SK-N-SH treated with all-trans-retinoic acid at 6 μM for 48 hours (cell line): ENCODE data around the gene SH3RF1.

Experiments
- ATAC-seq: fragments of 200-7000 bp; cut with Tn5 transposase; 3 replicates; pipeline ENCODE4 v1.9.1; 2020; ENCODE audit warnings: mild to moderate bottlenecking, moderate library complexity
- BACH2 ChIP-seq: fragments of 250-450 bp; sonication (Bioruptor Pico); IDR thresholded peaks from 2 replicates; pipeline ENCODE4 v1.9.0; 2021; ENCODE audit warnings: mild to moderate bottlenecking, borderline replicate concordance
- CSDC2 ChIP-seq: fragments of 250-450 bp; sonication (Bioruptor Pico); IDR thresholded peaks from 2 replicates; pipeline ENCODE4 v1.5.0; 2020; ENCODE audit warnings: mild to moderate bottlenecking, moderate library complexity
- GLIS3 ChIP-seq: fragments of 250-450 bp; sonication (Bioruptor Pico); IDR thresholded peaks from 2 replicates; pipeline ENCODE4 v1.5.0; 2020; ENCODE audit warnings: mild to moderate bottlenecking, moderate library complexity
- ISL1 ChIP-seq: fragments of 250-450 bp; sonication (Bioruptor Pico); IDR thresholded peaks from 2 replicates; pipeline ENCODE4 v2.1.2; 2022; ENCODE audit warnings: mild to moderate bottlenecking, moderate library complexity
- OSR1 ChIP-seq: fragments of 250-450 bp; sonication (Bioruptor Pico); IDR thresholded peaks from 2 replicates; pipeline ENCODE4 v1.8.0; 2022; ENCODE audit warnings: moderate library complexity, mild to moderate bottlenecking, inconsistent platforms
- PPARA ChIP-seq: fragments of 250-450 bp; sonication (Bioruptor Pico); IDR thresholded peaks from 2 replicates; pipeline ENCODE4 v1.5.0; 2020; ENCODE audit warnings: mild to moderate bottlenecking, borderline replicate concordance
- RARB ChIP-seq: fragments of 250-450 bp; sonication (Bioruptor Pico); IDR thresholded peaks from 2 replicates; pipeline ENCODE4 v1.8.0; 2021; ENCODE audit warnings: mild to moderate bottlenecking, moderate library complexity
- SNAI2 ChIP-seq: fragments of 250-450 bp; sonication (Bioruptor Pico); IDR thresholded peaks from 2 replicates; pipeline ENCODE4 v1.5.0; 2020; ENCODE audit warnings: mild to moderate bottlenecking, moderate library complexity
- TCF4 ChIP-seq: fragments of 250-450 bp; sonication (Bioruptor Pico); IDR thresholded peaks from 2 replicates; pipeline ENCODE4 v1.8.0; 2021; ENCODE audit warnings: mild to moderate bottlenecking, moderate library complexity, borderline replicate concordance
- TOX ChIP-seq: fragments of 250-450 bp; sonication (Bioruptor Pico); IDR thresholded peaks from 2 replicates; pipeline ENCODE4 v1.8.0; 2021; ENCODE audit warnings: mild to moderate bottlenecking, moderate library complexity, borderline replicate concordance
- ZC3H10 ChIP-seq: fragments of 250-450 bp; sonication (Bioruptor Pico); IDR thresholded peaks from 2 replicates; pipeline ENCODE4 v1.5.1; 2021; ENCODE audit warnings: mild to moderate bottlenecking, moderate library complexity
- ZFP3 ChIP-seq: fragments of 250-450 bp; sonication (Bioruptor Pico); IDR thresholded peaks from 2 replicates; pipeline ENCODE4 v1.5.0; 2020; ENCODE audit warnings: mild to moderate bottlenecking, moderate library complexity
- ZFP30 ChIP-seq: fragments of 450-650 bp; formaldehyde crosslinking; IDR thresholded peaks from 2 replicates; pipeline ENCODE4 v1.5.0; 2022; ENCODE audit warnings: mild to moderate bottlenecking, moderate library complexity
- ZNF565 ChIP-seq: fragments of 450-650 bp; formaldehyde crosslinking; conservative IDR thresholded peaks from 2 replicates; pipeline ENCODE4 v1.5.0; 2020; ENCODE audit warnings: low read depth, mild to moderate bottlenecking, moderate library complexity
- ZNF70 ChIP-seq: fragments of 450-650 bp; formaldehyde crosslinking; IDR thresholded peaks from 2 replicates; pipeline ENCODE4 v1.5.0; 2020; ENCODE audit warnings: mild to moderate bottlenecking, moderate library complexity
- ZNF8 ChIP-seq: fragments of 450-650 bp; formaldehyde crosslinking; IDR thresholded peaks from 2 replicates; pipeline ENCODE4 v1.5.0; 2020; ENCODE audit warnings: mild to moderate bottlenecking, moderate library complexity
- TF ChIP-seq, protein P1 (sequence below): fragments of 250-450 bp; sonication (Bioruptor Pico); IDR thresholded peaks from 2 replicates; pipeline ENCODE4 v1.5.1; 2021; ENCODE audit warnings: mild to moderate bottlenecking, moderate library complexity
- TF ChIP-seq, protein P2 (sequence below): fragments of 250-450 bp; sonication (Bioruptor Pico); IDR thresholded peaks from 2 replicates; pipeline ENCODE4 v1.5.1; 2020; ENCODE audit warnings: low read depth, mild to moderate bottlenecking, moderate library complexity
- TF ChIP-seq, protein P3 (sequence below): fragments of 250-450 bp; sonication (Bioruptor Pico); IDR thresholded peaks from 2 replicates; pipeline ENCODE4 v1.8.0; 2021; ENCODE audit warnings: low read depth, mild to moderate bottlenecking, moderate library complexity, borderline replicate concordance
- TF ChIP-seq, protein P4 (sequence below): fragments of 250-450 bp; sonication (Bioruptor Pico); IDR thresholded peaks from 2 replicates; pipeline ENCODE4 v1.5.0; 2020; ENCODE audit warnings: mild to moderate bottlenecking, moderate library complexity
- TF ChIP-seq, protein P5 (sequence below): fragments of 250-450 bp; sonication (Bioruptor Pico); IDR thresholded peaks from 2 replicates; pipeline ENCODE4 v1.8.0; 2020; ENCODE audit warnings: mild to moderate bottlenecking, moderate library complexity, borderline replicate concordance

SH3RF1 gene

DNA sequence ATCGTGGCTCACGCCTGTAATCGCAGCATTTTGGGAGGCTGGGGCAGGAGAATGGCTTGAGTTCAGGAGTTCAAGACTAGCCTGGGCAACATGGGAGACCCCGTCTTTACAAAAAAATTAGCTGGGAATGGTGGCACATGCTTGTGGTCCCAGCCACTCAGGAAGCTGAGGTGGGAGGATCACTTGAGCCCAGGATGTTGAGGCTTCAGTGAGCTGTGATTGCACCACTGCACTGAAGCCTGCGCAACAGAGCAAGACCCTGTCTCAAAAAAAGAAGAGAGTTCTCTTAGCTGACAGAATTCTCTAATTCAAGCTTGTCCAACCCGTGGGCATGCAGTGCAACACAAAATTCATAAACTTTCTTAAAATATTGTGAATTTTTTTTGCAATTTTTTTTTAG, 165.1 kb downstream of the SH3RF1 start (continued):
- TF ChIP-seq, protein P1, sequence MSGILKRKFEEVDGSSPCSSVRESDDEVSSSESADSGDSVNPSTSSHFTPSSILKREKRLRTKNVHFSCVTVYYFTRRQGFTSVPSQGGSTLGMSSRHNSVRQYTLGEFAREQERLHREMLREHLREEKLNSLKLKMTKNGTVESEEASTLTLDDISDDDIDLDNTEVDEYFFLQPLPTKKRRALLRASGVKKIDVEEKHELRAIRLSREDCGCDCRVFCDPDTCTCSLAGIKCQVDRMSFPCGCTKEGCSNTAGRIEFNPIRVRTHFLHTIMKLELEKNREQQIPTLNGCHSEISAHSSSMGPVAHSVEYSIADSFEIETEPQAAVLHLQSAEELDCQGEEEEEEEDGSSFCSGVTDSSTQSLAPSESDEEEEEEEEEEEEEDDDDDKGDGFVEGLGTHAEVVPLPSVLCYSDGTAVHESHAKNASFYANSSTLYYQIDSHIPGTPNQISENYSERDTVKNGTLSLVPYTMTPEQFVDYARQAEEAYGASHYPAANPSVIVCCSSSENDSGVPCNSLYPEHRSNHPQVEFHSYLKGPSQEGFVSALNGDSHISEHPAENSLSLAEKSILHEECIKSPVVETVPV (CRISPR knock-in tag) = no peak
- TF ChIP-seq PPARA (CRISPR knock-in tag) (no peak), BACH2 (CRISPR knock-in tag) (no peak), ZNF8 (CRISPR knock-in tag) (no peak), TCF4 (CRISPR knock-in tag) (no peak), OSR1 (CRISPR knock-in tag) (no peak), TOX (no peak), ZFP30 (CRISPR knock-in tag) (no peak), GLIS3 (CRISPR knock-in tag) (no peak), CSDC2 (CRISPR knock-in tag) (no peak)
- TF ChIP-seq, protein P2, sequence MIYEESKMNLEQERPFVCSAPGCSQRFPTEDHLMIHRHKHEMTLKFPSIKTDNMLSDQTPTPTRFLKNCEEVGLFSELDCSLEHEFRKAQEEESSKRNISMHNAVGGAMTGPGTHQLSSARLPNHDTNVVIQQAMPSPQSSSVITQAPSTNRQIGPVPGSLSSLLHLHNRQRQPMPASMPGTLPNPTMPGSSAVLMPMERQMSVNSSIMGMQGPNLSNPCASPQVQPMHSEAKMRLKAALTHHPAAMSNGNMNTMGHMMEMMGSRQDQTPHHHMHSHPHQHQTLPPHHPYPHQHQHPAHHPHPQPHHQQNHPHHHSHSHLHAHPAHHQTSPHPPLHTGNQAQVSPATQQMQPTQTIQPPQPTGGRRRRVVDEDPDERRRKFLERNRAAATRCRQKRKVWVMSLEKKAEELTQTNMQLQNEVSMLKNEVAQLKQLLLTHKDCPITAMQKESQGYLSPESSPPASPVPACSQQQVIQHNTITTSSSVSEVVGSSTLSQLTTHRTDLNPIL (CRISPR knock-in tag) = no peak

DNA sequence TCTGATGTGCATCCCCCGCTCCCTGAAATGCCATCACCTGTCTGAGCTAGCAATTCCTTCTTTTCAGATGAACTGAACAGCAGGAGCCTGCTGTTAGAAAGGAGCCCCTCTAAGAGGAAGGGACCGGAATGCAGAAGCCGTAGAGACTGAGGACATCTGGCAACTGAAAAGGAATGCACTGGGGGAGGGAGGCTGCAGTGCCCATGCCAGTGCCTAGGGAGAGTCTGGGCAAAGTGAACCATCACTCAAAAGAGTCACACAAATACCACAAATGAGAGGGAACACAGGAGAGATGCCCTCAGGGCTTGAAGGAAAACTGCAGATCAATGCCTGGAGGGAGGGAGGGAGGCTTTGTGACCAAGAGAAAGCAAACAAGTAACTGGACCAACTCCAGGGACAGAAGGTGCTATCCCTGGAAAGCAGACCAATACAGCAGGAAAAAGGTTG, 166.8 kb downstream of the SH3RF1 start:
- no peak for TF ChIP-seq SNAI2 (CRISPR knock-in tag)
- TF ChIP-seq ZC3H10 (CRISPR knock-in tag) = no peak
- no peak for TF ChIP-seq ZFP30 (CRISPR knock-in tag)
- TF ChIP-seq ZNF8 (CRISPR knock-in tag) = no peak
- TF ChIP-seq ZNF70 (CRISPR knock-in tag) = no peak
- no peak for TF ChIP-seq OSR1 (CRISPR knock-in tag)
- TF ChIP-seq CSDC2 (CRISPR knock-in tag) = no peak
- peak; percentile 83 for ATAC-seq

DNA sequence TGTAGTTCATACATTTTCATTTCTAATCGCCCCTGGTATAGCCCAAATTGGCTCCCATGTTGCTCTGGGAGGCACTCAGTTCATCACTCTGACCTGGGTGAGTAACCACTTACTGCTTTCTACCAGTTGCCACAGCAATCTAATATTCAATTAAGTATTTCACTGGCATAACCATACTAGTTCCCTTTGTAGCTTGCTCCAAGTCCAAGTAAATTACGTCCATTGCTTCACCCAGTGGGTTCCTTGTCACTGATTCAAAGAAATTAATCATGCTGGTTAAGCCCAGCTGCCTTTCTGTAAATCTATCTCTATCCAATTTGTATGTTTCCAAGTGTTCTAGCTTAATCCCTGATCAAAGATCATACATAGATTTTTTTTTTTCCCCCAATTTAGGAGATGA, 168.7 kb downstream of the SH3RF1 start:
- TF ChIP-seq BACH2 (CRISPR knock-in tag) (no peak), ZC3H10 (CRISPR knock-in tag) (no peak), PPARA (CRISPR knock-in tag) (no peak), SNAI2 (CRISPR knock-in tag) (no peak), ZFP3 (no peak), RARB (CRISPR knock-in tag) (no peak), OSR1 (CRISPR knock-in tag) (no peak), ZNF565 (no peak), ISL1 (CRISPR knock-in tag) (no peak), ZFP30 (CRISPR knock-in tag) (no peak), CSDC2 (CRISPR knock-in tag) (no peak), ZNF8 (CRISPR knock-in tag) (no peak)
- TF ChIP-seq, protein P2 (CRISPR knock-in tag) = no peak
- TF ChIP-seq, protein P3, sequence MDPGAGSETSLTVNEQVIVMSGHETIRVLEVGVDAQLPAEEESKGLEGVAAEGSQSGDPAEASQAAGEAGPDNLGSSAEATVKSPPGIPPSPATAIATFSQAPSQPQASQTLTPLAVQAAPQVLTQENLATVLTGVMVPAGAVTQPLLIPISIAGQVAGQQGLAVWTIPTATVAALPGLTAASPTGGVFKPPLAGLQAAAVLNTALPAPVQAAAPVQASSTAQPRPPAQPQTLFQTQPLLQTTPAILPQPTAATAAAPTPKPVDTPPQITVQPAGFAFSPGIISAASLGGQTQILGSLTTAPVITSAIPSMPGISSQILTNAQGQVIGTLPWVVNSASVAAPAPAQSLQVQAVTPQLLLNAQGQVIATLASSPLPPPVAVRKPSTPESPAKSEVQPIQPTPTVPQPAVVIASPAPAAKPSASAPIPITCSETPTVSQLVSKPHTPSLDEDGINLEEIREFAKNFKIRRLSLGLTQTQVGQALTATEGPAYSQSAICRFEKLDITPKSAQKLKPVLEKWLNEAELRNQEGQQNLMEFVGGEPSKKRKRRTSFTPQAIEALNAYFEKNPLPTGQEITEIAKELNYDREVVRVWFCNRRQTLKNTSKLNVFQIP (CRISPR knock-in tag) = no peak
- TF ChIP-seq, protein P1 (CRISPR knock-in tag) = no peak
- TF ChIP-seq, protein P4, sequence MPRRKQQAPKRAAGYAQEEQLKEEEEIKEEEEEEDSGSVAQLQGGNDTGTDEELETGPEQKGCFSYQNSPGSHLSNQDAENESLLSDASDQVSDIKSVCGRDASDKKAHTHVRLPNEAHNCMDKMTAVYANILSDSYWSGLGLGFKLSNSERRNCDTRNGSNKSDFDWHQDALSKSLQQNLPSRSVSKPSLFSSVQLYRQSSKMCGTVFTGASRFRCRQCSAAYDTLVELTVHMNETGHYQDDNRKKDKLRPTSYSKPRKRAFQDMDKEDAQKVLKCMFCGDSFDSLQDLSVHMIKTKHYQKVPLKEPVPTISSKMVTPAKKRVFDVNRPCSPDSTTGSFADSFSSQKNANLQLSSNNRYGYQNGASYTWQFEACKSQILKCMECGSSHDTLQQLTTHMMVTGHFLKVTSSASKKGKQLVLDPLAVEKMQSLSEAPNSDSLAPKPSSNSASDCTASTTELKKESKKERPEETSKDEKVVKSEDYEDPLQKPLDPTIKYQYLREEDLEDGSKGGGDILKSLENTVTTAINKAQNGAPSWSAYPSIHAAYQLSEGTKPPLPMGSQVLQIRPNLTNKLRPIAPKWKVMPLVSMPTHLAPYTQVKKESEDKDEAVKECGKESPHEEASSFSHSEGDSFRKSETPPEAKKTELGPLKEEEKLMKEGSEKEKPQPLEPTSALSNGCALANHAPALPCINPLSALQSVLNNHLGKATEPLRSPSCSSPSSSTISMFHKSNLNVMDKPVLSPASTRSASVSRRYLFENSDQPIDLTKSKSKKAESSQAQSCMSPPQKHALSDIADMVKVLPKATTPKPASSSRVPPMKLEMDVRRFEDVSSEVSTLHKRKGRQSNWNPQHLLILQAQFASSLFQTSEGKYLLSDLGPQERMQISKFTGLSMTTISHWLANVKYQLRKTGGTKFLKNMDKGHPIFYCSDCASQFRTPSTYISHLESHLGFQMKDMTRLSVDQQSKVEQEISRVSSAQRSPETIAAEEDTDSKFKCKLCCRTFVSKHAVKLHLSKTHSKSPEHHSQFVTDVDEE (CRISPR knock-in tag) = no peak
- TF ChIP-seq, protein P5, sequence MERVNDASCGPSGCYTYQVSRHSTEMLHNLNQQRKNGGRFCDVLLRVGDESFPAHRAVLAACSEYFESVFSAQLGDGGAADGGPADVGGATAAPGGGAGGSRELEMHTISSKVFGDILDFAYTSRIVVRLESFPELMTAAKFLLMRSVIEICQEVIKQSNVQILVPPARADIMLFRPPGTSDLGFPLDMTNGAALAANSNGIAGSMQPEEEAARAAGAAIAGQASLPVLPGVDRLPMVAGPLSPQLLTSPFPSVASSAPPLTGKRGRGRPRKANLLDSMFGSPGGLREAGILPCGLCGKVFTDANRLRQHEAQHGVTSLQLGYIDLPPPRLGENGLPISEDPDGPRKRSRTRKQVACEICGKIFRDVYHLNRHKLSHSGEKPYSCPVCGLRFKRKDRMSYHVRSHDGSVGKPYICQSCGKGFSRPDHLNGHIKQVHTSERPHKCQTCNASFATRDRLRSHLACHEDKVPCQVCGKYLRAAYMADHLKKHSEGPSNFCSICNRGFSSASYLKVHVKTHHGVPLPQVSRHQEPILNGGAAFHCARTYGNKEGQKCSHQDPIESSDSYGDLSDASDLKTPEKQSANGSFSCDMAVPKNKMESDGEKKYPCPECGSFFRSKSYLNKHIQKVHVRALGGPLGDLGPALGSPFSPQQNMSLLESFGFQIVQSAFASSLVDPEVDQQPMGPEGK (CRISPR knock-in tag) = no peak
- TF ChIP-seq, all 23 proteins: peak for 0
- ATAC-seq = no peak
